GM19455 (cell line): ENCODE results near the gene ADAT1.

Source experiments
- ATAC-seq: cut with Tn5 transposase; IDR thresholded peaks from one replicate; pipeline ENCODE4 v1.9.1; 2021; ENCODE audit not compliant: unreplicated experiment

The ADAT1 gene

GRCh38 chr16:75578212-75578611 is 44.9 kb downstream of the ADAT1 start:
- no peak for ATAC-seq

GRCh38 chr16:75576384-75576811 is 46.7 kb downstream of the ADAT1 start:
- peak; percentile 63 for ATAC-seq

- peak; percentile 6 for ATAC-seq
These were observed 47.1 kb downstream of the ADAT1 start for GRCh38 chr16:75575958-75576357.

- no peak for ATAC-seq
These were observed 49.1 kb downstream of the ADAT1 start for GRCh38 chr16:75573955-75574354.

GRCh38 chr16:75572864-75573542 is 50.1 kb downstream of the ADAT1 start:
- ATAC-seq: no peak

- no peak for ATAC-seq
These were observed 52.5 kb downstream of the ADAT1 start for GRCh38 chr16:75570396-75571065.

- no peak for ATAC-seq
These were observed 55.2 kb downstream of the ADAT1 start for GRCh38 chr16:75567911-75568310.

GRCh38 chr16:75566758-75567255 is 56.3 kb downstream of the ADAT1 start:
- peak; percentile 4 for ATAC-seq

GRCh38 chr16:75566040-75566757 is 56.9 kb downstream of the ADAT1 start, which contains the start of gene GABARAPL2:
Gene GABARAPL2 (plus strand): TSS chr16:75566379. CDS start chr16:75566487, 108 bp downstream.
- peak; percentile 73 for ATAC-seq

- ATAC-seq: peak; percentile 11
These were observed 57.4 kb downstream of the ADAT1 start for GRCh38 chr16:75565640-75566039.

GRCh38 chr16:75559564-75560372 is 63.3 kb downstream of the ADAT1 start:
- ATAC-seq: no peak

- ATAC-seq: no peak
These were observed 64.2 kb downstream of the ADAT1 start for GRCh38 chr16:75558846-75559401.

- peak; percentile 3 for ATAC-seq
These were observed 66.6 kb downstream of the ADAT1 start for GRCh38 chr16:75556431-75556950.

GRCh38 chr16:75555707-75556430 is 67.2 kb downstream of the ADAT1 start, which contains the start of gene TMEM231:
Gene TMEM231 (minus strand): TSS chr16:75556252. CDS start chr16:75556209, 43 bp downstream.
- ATAC-seq: peak; percentile 97

GRCh38 chr16:75555213-75555706 is 67.8 kb downstream of the ADAT1 start:
- peak; percentile 21 for ATAC-seq

- no peak for ATAC-seq
These were observed 70.1 kb downstream of the ADAT1 start for GRCh38 chr16:75552951-75553350.

- peak; percentile 64 for ATAC-seq
These were observed 72.8 kb downstream of the ADAT1 start for GRCh38 chr16:75550211-75550662.
